ENCODE measurements around the gene CLSTN2. TPM values are rescaled to one million over a fixed set of nuclear protein-coding genes. Genes with fewer than 3 reads are reported as not detected.

The CLSTN2 gene
- total and polyA plus RNA-seq, 2 of the 4 experiments (the other 2 are of a cell fraction): under 0.01 to 0.07 TPM

GRCh38 chr3:140148824-140149390 is 213.9 kb downstream of the CLSTN2 start:
- no CpG with 5 or more reads among the region's 3 CpGs for WGBS, 2 experiments (ENCODE audit: extremely low coverage in 2 of 2, insufficient read length in 1 of 2)
- no peaks in the 10 kb centered on the region for H4K20me1 ChIP-seq (ENCODE audit: insufficient read depth, low read length)
- no peaks in the 10 kb centered on the region for H3K79me1 ChIP-seq (ENCODE audit: low read depth in 1 of 2, low read length in 2 of 2)
- H3K18ac ChIP-seq (ENCODE audit: low read depth, low read length): no peak overlapping the region
- no peak overlapping the region for H2BK5ac ChIP-seq (ENCODE audit: low read depth, low read length, poor library complexity, severe bottlenecking)
- CTCF ChIA-PET: no interaction called here
- no peaks in the 10 kb centered on the region for H3K4me1 ChIP-seq (ENCODE audit: control insufficient read depth, insufficient read depth, low read length)
- no peak overlapping the region for H3K4me2 ChIP-seq (ENCODE audit: low read depth, low read length)
- dilution Hi-C loops (cut with HindIII; ENCODE audit: low sequenced_read_pairs, unreplicated experiment) (no loop called here), intact Hi-C loops (cut with micrococcal nuclease) (no loop called here), in situ Hi-C loops (cut with MboI; ENCODE audit: low sequenced_read_pairs) (no loop called here)
- no peak overlapping the region for H2BK120ac ChIP-seq (ENCODE audit: low read depth, low read length)
- no peak overlapping the region for H3K4ac ChIP-seq (ENCODE audit: low read depth, low read length)
- no peaks in the 10 kb centered on the region for H3K9me3 ChIP-seq (ENCODE audit: control insufficient read depth, insufficient read depth, low read length)
- H2AK5ac ChIP-seq (ENCODE audit: low read depth, low read length): no peak overlapping the region
- no TSS peak for BruUV-seq (replicated peaks)
- H2BK20ac ChIP-seq (ENCODE audit: low read depth, low read length): no peak overlapping the region
- no peak overlapping the region for H3K4me3 ChIP-seq (ENCODE audit: insufficient read depth, low read depth, low read length)
- no peak overlapping the region for H2AK9ac ChIP-seq (replicated peaks; ENCODE audit: low read depth, low read length, poor library complexity)
- no peaks in the 10 kb centered on the region for H3K9me1 ChIP-seq (ENCODE audit: insufficient read depth, low read length)
- H2AFZ ChIP-seq (replicated peaks; ENCODE audit: low read length, poor library complexity): no peak overlapping the region
- no peak overlapping the region for H4K91ac ChIP-seq (ENCODE audit: insufficient read depth, low read depth, low read length)
- no peak overlapping the region for H4K5ac ChIP-seq (ENCODE audit: low read depth, low read length)
- no peaks in the 10 kb centered on the region for H3K27me3 ChIP-seq (ENCODE audit: control insufficient read depth, insufficient read depth, low read length)
- TF ChIP-seq CHD1 (IDR thresholded peaks at IDR 0.05; ENCODE audit: low read depth, low read length) (no peak), MAFK (IDR thresholded peaks at IDR 0.05; ENCODE audit: low read depth, low read length) (no peak), BHLHE40 (IDR thresholded peaks at IDR 0.05; ENCODE audit: low read depth, low read length) (no peak), POLR2A (IDR thresholded peaks at IDR 0.05; ENCODE audit: low read depth, low read length) (no peak), MXI1 (IDR thresholded peaks at IDR 0.05; ENCODE audit: borderline replicate concordance, low read depth, low read length) (no peak), NFE2L2 (IDR thresholded peaks at IDR 0.05; ENCODE audit: low read depth, low read length) (no peak), ELK1 (IDR thresholded peaks at IDR 0.05; ENCODE audit: borderline replicate concordance, low read depth, low read length) (no peak), MAZ (IDR thresholded peaks at IDR 0.05; ENCODE audit: borderline replicate concordance, low read depth, low read length) (no peak)
- H3K9ac ChIP-seq (ENCODE audit: low read depth, low read length): no peak overlapping the region
- POLR2A ChIA-PET (ENCODE audit: unreplicated experiment): no interaction called here
- H3K14ac ChIP-seq (replicated peaks; ENCODE audit: low read depth, low read length): no peak overlapping the region
- no peak for DNase-seq
- H2BK15ac ChIP-seq (ENCODE audit: low read depth, low read length): no peak overlapping the region
- no peak overlapping the region for H3K23ac ChIP-seq (ENCODE audit: low read depth, low read length)
- ATAC-seq (ENCODE audit: low read depth): no peak
- H3K36me3 ChIP-seq (ENCODE audit: control insufficient read depth, insufficient read depth, low read length): no peaks in the 10 kb centered on the region
- no peak overlapping the region for H3K56ac ChIP-seq (ENCODE audit: extremely low read depth, insufficient read depth, low read length)
- no peak overlapping the region for H3K27ac ChIP-seq (ENCODE audit: insufficient read depth, low read length)
- no peak overlapping the region for H4K8ac ChIP-seq (ENCODE audit: low read depth in 2 of 2, low read length in 2 of 2)

All from IMR-90 (cell line).